K562 (cell line): ENCODE results near the gene ZNHIT1. TPM values are rescaled to one million over a fixed set of nuclear protein-coding genes. Genes with fewer than 3 reads are reported as not detected.

Experiments used
- ATAC-seq: fragments of 200-7000 bp; cut with Tn5 transposase; 3 replicates; pipeline ENCODE4 v1.9.1; 2020; ENCODE audit warnings: moderate library complexity
- BruUV-seq: library from RNA; stranded (reverse); fragments of 400-500 nt; replicated peaks from 2 replicates; lab custom pipeline; 2021; lab: Mats Ljungman, UMichigan
- CTCF ChIA-PET: fragments of 300-600 bp; formaldehyde crosslinking; extraction: SDS; loops from one replicate; lab custom pipeline; 2021; ENCODE audit warnings: low intra/inter-chr PET ratio; lab: Yijun Ruan, JAX
- POLR2A ChIA-PET: fragments of 300-600, 350-650 bp; sonication (Branson Sonifier 250); formaldehyde crosslinking; extraction: SDS; loops from one replicate; lab custom pipeline; 2021; ENCODE audit warnings: antibody characterized with exemption, inconsistent platforms; lab: Yijun Ruan, JAX
- DNase-seq, 4 experiments: peaks; one replicate each; pipeline versions ENCODE4 v3.0.0 to v3.0.0-alpha.2; 2011 to 2018; ENCODE audit warnings: low spot score in 3 of 4, mixed read lengths in 3 of 4; ENCODE audit errors: extremely low read depth in 1 of 4
- FAIRE-seq: peaks from 2 replicates; lab custom pipeline; 2011; peaks lifted over from hg19 to GRCh38; lab: Jason Lieb, UNC
- H2AFZ ChIP-seq: 2 replicates; pipeline ENCODE4 v1.6.0; 2011; ENCODE audit warnings: low read depth, low read length, control low read depth, inconsistent platforms
- H3K27ac ChIP-seq: fragments of 200-600 bp; 3 replicates; pipeline ENCODE4 v1.8.0; 2011; ENCODE audit warnings: low read depth, mild to moderate bottlenecking, control low read depth, inconsistent platforms, low read length, moderate library complexity, mixed read lengths; ENCODE audit errors: extremely low read depth
- H3K27me3 ChIP-seq, 2 experiments: fragments of 300-600 bp in 1 of 2; 2 replicates in 1 of 2; 3 replicates in 1 of 2; pipeline versions ENCODE4 v1.6.0 to v1.8.0; 2011; ENCODE audit warnings: inconsistent platforms in 2 of 2, low read length in 2 of 2, mild to moderate bottlenecking in 1 of 2, mixed read lengths in 1 of 2, moderate library complexity in 1 of 2; ENCODE audit not compliant: control insufficient read depth in 2 of 2, insufficient read depth in 2 of 2
- H3K36me3 ChIP-seq: fragments of 300-600 bp; 3 replicates; pipeline ENCODE4 v1.8.0; 2011; ENCODE audit warnings: mild to moderate bottlenecking, low read length, inconsistent platforms; ENCODE audit not compliant: control insufficient read depth, insufficient read depth
- H3K4me1 ChIP-seq, 2 experiments: fragments of 200-600 bp in 1 of 2; replicated peaks in 1 of 2; 2 replicates in 1 of 2; 3 replicates in 1 of 2; pipeline versions ENCODE4 v1.5.1 to v1.8.0; 2011; ENCODE audit warnings: inconsistent platforms in 2 of 2, low read length in 2 of 2, mild to moderate bottlenecking in 1 of 2, mixed read lengths in 1 of 2, moderate library complexity in 1 of 2; ENCODE audit not compliant: control insufficient read depth in 2 of 2, insufficient read depth in 2 of 2
- H3K4me2 ChIP-seq: 2 replicates; pipeline ENCODE4 v1.6.1; 2011; ENCODE audit warnings: low read length, control low read depth, inconsistent platforms, mixed read lengths; ENCODE audit not compliant: insufficient read depth
- H3K4me3 ChIP-seq: fragments of 200-600 bp; sonication (generic), shearing (Covaris generic); 2 replicates; pipeline ENCODE4 v1.5.1; 2016; ENCODE audit warnings: control low read depth, inconsistent platforms
- H3K79me2 ChIP-seq: fragments of 200-600 bp; 3 replicates; pipeline ENCODE4 v1.8.0; 2011; ENCODE audit warnings: low read length, inconsistent platforms; ENCODE audit not compliant: control insufficient read depth, insufficient read depth
- H3K9ac ChIP-seq, 2 experiments: 2 replicates each; pipeline versions ENCODE4 v1.6.0 to v1.6.1; 2011; ENCODE audit warnings: low read depth in 2 of 2, low read length in 2 of 2, control low read depth in 1 of 2, inconsistent platforms in 1 of 2, mild to moderate bottlenecking in 1 of 2, mixed read lengths in 1 of 2; ENCODE audit not compliant: insufficient read depth in 1 of 2
- H3K9me1 ChIP-seq: one replicate; pipeline ENCODE4 v1.6.0; 2011; ENCODE audit warnings: inconsistent platforms, mild to moderate bottlenecking, low read length, moderate library complexity; ENCODE audit not compliant: control insufficient read depth, insufficient read depth
- H3K9me3 ChIP-seq: replicated peaks from 2 replicates; pipeline ENCODE4 v1.5.1; 2011; ENCODE audit warnings: low read depth, low read length, inconsistent platforms; ENCODE audit not compliant: control insufficient read depth, insufficient read depth
- H4K20me1 ChIP-seq: replicated peaks from 2 replicates; pipeline ENCODE4 v1.6.1; 2011; ENCODE audit warnings: low read length, inconsistent platforms, mixed read lengths; ENCODE audit not compliant: control insufficient read depth, insufficient read depth
- ARID1B ChIP-seq: fragments of 450-650 bp; IDR thresholded peaks from 2 replicates; pipeline ENCODE4 v1.6.1; 2016; ENCODE audit warnings: antibody characterized with exemption, mild to moderate bottlenecking, inconsistent platforms
- E4F1 ChIP-seq: fragments of 250-450 bp; sonication (Bioruptor Pico); IDR thresholded peaks from 2 replicates; pipeline ENCODE4 v1.5.0; 2021; ENCODE audit warnings: mild to moderate bottlenecking, borderline replicate concordance
- ESRRB ChIP-seq: fragments of 250-450 bp; sonication (Bioruptor Pico); IDR thresholded peaks from 2 replicates; pipeline ENCODE4 v1.5.0; 2020; ENCODE audit warnings: mild to moderate bottlenecking, moderate library complexity, borderline replicate concordance
- HDAC3 ChIP-seq: fragments of 450-650 bp; IDR thresholded peaks from 2 replicates; pipeline ENCODE4 v1.6.1; 2018; ENCODE audit warnings: borderline replicate concordance, mild to moderate bottlenecking, moderate library complexity; ENCODE audit not compliant: partially characterized antibody
- HDGF ChIP-seq: fragments of 450-650 bp; IDR thresholded peaks from 2 replicates; pipeline ENCODE4 v1.6.1; 2016
- SIX5 ChIP-seq, 2 experiments: IDR thresholded peaks; 2 replicates each; pipeline ENCODE4 v1.6.1; 2011; ENCODE audit warnings: low read length in 2 of 2, borderline replicate concordance in 1 of 2, low read depth in 1 of 2, mild to moderate bottlenecking in 1 of 2, moderate library complexity in 1 of 2; ENCODE audit not compliant: insufficient read depth in 1 of 2
- WGBS: fragments of 100-300 bp; shearing (Covaris generic); methylation state at CpG from one replicate; pipeline ENCODE4 v1.1.6; 2016; ENCODE audit warnings: low coverage, mixed read lengths; ENCODE audit not compliant: insufficient coverage; ENCODE audit errors: missing lambda C conversion rate; 5-methylcytosine and 5-hydroxymethylcytosine counted together
- in situ Hi-C: fragments of 300-500 bp; cut with MboI; formaldehyde crosslinking; loops from 4 replicates; pipeline ENCODE4 v1.15.0; 2018; ENCODE audit warnings: inconsistent platforms, mixed read lengths
- intact Hi-C: fragments of 100-400 bp; cut with micrococcal nuclease; formaldehyde crosslinking; loops from 2 replicates; pipeline ENCODE4 v1.14.2; 2022
- polyA plus RNA-seq, 8 experiments: library from polyadenylated mRNA; depleted of rRNA in 4 of 8; stranded (reverse) in 5 of 8; unstranded in 3 of 8; fragments of >200 nt; fragmentation: Nextera tagmentation in 2 of 8; fragmentation: Illumina TruSeq in 1 of 8; extraction: Ambion mirVana in 2 of 8; extraction: Trizol in 1 of 8; gene quantifications; 2 replicates each; pipeline versions ENCODE4 v1.2.1 to v1.2.3, GENCODE V29; 2011 to 2014; ENCODE audit warnings: inconsistent platforms in 1 of 8, missing spikeins in 1 of 8
- total RNA-seq, 7 experiments: library from RNA; depleted of rRNA in 6 of 7; stranded (reverse); fragments of >200 nt in 6 of 7; fragmentation: Illumina TruSeq in 2 of 7; extraction: Trizol in 2 of 7; gene quantifications; 2 replicates each; pipeline versions ENCODE4 v1.2.1 to v1.2.3, GENCODE V29; 2011 to 2021; ENCODE audit warnings: low replicate concordance in 1 of 7
- TF ChIP-seq, protein P1 (sequence below), 2 experiments: fragments of 450-650 bp; conservative IDR thresholded peaks; 2 replicates each; pipeline ENCODE4 v1.6.1; 2017; ENCODE audit warnings: mild to moderate bottlenecking in 2 of 2, moderate library complexity in 2 of 2
- TF ChIP-seq, protein P2 (sequence below): sonication (generic); formaldehyde crosslinking; IDR thresholded peaks from 2 replicates; pipeline ENCODE4 v1.8.0; 2022; ENCODE audit warnings: mild to moderate bottlenecking, missing genetic modification reagents

ZNHIT1 gene
- total and polyA plus RNA-seq, 9 of the 15 experiments (the other 6 are each of a cell fraction or from before 2014, with no cell fraction given), result 6.4 to 162 (median 70.1) TPM

GRCh38 chr7:101241015-101241363 is 23.0 kb downstream of the ZNHIT1 start:
- in situ Hi-C loops, result no loop called here
- POLR2A ChIA-PET, result interaction anchor here (0.6 kb wide), 1 partner anchor 9 kb away, joined by 3 read pairs; no protein-coding TSS in a partner anchor
- Histone ChIP-seq H3K36me3 (peaks cover 62% of the 10 kb centered on the region), H3K4me3 (no peak overlapping the region), H4K20me1 (peaks cover 7% of the 10 kb centered on the region; the same call in 1 of the 2 replicates), H3K4me1 (peaks cover 19 to 85% of the 10 kb centered on the region in 2 experiments; a peak in 4 of 5 replicates), H3K79me2 (peaks cover 42% of the 10 kb centered on the region)
- ATAC-seq, result no peak
- WGBS, result 90% methylated on average over 12 of the region's 12 CpGs
- no peak for TF ChIP-seq E4F1
- TF ChIP-seq HDAC3, result no peak
- TF ChIP-seq HDGF, result no peak
- no peak for TF ChIP-seq SIX5 (IDR thresholded peaks at IDR 0.05; ENCODE audit: borderline replicate concordance in 1 of 2, insufficient read depth in 1 of 2, low read depth in 1 of 2, low read length in 2 of 2)
- TF ChIP-seq ARID1B, result no peak
- TF ChIP-seq, protein P1, sequence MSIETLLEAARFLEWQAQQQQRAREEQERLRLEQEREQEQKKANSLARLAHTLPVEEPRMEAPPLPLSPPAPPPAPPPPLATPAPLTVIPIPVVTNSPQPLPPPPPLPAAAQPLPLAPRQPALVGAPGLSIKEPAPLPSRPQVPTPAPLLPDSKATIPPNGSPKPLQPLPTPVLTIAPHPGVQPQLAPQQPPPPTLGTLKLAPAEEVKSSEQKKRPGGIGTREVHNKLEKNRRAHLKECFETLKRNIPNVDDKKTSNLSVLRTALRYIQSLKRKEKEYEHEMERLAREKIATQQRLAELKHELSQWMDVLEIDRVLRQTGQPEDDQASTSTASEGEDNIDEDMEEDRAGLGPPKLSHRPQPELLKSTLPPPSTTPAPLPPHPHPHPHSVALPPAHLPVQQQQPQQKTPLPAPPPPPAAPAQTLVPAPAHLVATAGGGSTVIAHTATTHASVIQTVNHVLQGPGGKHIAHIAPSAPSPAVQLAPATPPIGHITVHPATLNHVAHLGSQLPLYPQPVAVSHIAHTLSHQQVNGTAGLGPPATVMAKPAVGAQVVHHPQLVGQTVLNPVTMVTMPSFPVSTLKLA (conservative IDR thresholded peaks at IDR 0.05), result no peak
- TF ChIP-seq, protein P2, sequence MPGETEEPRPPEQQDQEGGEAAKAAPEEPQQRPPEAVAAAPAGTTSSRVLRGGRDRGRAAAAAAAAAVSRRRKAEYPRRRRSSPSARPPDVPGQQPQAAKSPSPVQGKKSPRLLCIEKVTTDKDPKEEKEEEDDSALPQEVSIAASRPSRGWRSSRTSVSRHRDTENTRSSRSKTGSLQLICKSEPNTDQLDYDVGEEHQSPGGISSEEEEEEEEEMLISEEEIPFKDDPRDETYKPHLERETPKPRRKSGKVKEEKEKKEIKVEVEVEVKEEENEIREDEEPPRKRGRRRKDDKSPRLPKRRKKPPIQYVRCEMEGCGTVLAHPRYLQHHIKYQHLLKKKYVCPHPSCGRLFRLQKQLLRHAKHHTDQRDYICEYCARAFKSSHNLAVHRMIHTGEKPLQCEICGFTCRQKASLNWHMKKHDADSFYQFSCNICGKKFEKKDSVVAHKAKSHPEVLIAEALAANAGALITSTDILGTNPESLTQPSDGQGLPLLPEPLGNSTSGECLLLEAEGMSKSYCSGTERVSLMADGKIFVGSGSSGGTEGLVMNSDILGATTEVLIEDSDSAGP (CRISPR knock-in tag), result 0 out of 2 replicates have a peak, but pooled peaks have one; percentile 15
- TF ChIP-seq ESRRB (CRISPR knock-in tag), result no peak
- TF ChIP-seq, all 486 proteins: peak for 1
- peaks cover 5% of the 10 kb centered on the region for H3K9me3 ChIP-seq
- no TSS peak for BruUV-seq
- H3K4me2 ChIP-seq, result peak overlapping the region; percentile 68; the same call in 1 of the 2 replicates
- FAIRE-seq, result no peak
- no peak overlapping the region for H2AFZ ChIP-seq
- intact Hi-C loops, result no loop called here
- H3K9me1 ChIP-seq, result no peaks in the 10 kb centered on the region
- no peak for DNase-seq
- peak overlapping the region in 1 of 2 experiments; percentile 39; a peak in 2 of 4 replicates for H3K9ac ChIP-seq
- H3K27ac ChIP-seq, result peak overlapping the region; percentile 43; the same call in 2 of the 3 replicates
- CTCF ChIA-PET, result no interaction called here
- H3K27me3 ChIP-seq, result no peaks in the 10 kb centered on the region
